OCI-LY1 (cell line): ENCODE measurements around the gene RAB19.

Experiments
- H2AFZ ChIP-seq: fragments of 200-600 bp; sonication (generic), shearing (Covaris generic); 2 replicates; pipeline ENCODE4 v1.6.0; 2014; ENCODE audit warnings: antibody characterized with exemption, mild to moderate bottlenecking, low read length
- H3F3A ChIP-seq: fragments of 200-600 bp; sonication (generic), shearing (Covaris generic); 2 replicates; pipeline ENCODE4 v1.6.0; 2014; ENCODE audit warnings: mild to moderate bottlenecking, antibody characterized with exemption, low read length, moderate library complexity; ENCODE audit not compliant: insufficient read depth
- H3K27ac ChIP-seq: fragments of 200-600 bp; sonication (generic); 2 replicates; pipeline ENCODE4 v1.5.1; 2014; ENCODE audit warnings: low read length, mixed run types, mild to moderate bottlenecking, low read depth; ENCODE audit not compliant: poor library complexity, severe bottlenecking
- H3K27me3 ChIP-seq: fragments of 200-600 bp; sonication (generic); 2 replicates; pipeline ENCODE4 v1.6.0; 2014; ENCODE audit warnings: antibody characterized with exemption, mild to moderate bottlenecking, low read length, moderate library complexity; ENCODE audit not compliant: insufficient read depth
- H3K36me3 ChIP-seq: fragments of 200-600 bp; sonication (generic); 2 replicates; pipeline ENCODE4 v1.6.1; 2014; ENCODE audit warnings: mild to moderate bottlenecking, antibody characterized with exemption, low read length, moderate library complexity, mixed read lengths; ENCODE audit not compliant: insufficient read depth
- H3K4me1 ChIP-seq: fragments of 200-600 bp; sonication (generic); 2 replicates; pipeline ENCODE4 v1.5.1; 2014; ENCODE audit warnings: mild to moderate bottlenecking, low read length, moderate library complexity; ENCODE audit not compliant: insufficient read depth, severe bottlenecking
- H3K4me2 ChIP-seq: fragments of 200-600 bp; sonication (generic), shearing (Covaris generic); 2 replicates; pipeline ENCODE4 v1.6.1; 2014; ENCODE audit warnings: low read length
- H3K4me3 ChIP-seq: fragments of 200-600 bp; sonication (generic); 2 replicates; pipeline ENCODE4 v1.5.1; 2014; ENCODE audit warnings: low read length, low read depth, mild to moderate bottlenecking, mixed read lengths; ENCODE audit not compliant: poor library complexity, severe bottlenecking
- H3K79me2 ChIP-seq: fragments of 200-600 bp; shearing (Covaris generic); 2 replicates; pipeline ENCODE4 v1.6.1; 2016; ENCODE audit warnings: mixed run types, low read length, mixed read lengths; ENCODE audit not compliant: insufficient read depth
- H3K9ac ChIP-seq: fragments of 200-600 bp; sonication (generic), shearing (Covaris generic); 2 replicates; pipeline ENCODE4 v1.6.1; 2014; ENCODE audit warnings: mild to moderate bottlenecking, low read length, mixed read lengths
- H3K9me2 ChIP-seq: fragments of 200-600 bp; sonication (generic), shearing (Covaris generic); 2 replicates; pipeline ENCODE4 v1.6.1; 2014; ENCODE audit warnings: low read depth, mild to moderate bottlenecking, low read length, mixed read lengths
- H3K9me3 ChIP-seq: fragments of 200-600 bp; shearing (Covaris generic); 2 replicates; pipeline ENCODE4 v1.6.1; 2014; ENCODE audit warnings: low read length, mixed read lengths
- H4K20me1 ChIP-seq: fragments of 200-600 bp; sonication (generic), shearing (Covaris generic); 2 replicates; pipeline ENCODE4 v1.6.0; 2016; ENCODE audit warnings: mild to moderate bottlenecking, low read length; ENCODE audit not compliant: insufficient read depth
- EZH2 ChIP-seq: fragments of 200-600 bp; sonication (generic), shearing (Covaris generic); IDR thresholded peaks from 2 replicates; pipeline ENCODE4 v1.8.0; 2017; ENCODE audit warnings: borderline replicate concordance, mixed run types, mild to moderate bottlenecking, antibody characterized with exemption, low read length, moderate library complexity, mixed read lengths
- TF ChIP-seq, protein P1 (sequence below): fragments of 200-600 bp; sonication (generic), shearing (Covaris generic); IDR thresholded peaks from 2 replicates; pipeline ENCODE4 v1.5.1; 2017; ENCODE audit warnings: mild to moderate bottlenecking, antibody characterized with exemption, low read length, moderate library complexity, mixed read lengths

The RAB19 gene

DNA sequence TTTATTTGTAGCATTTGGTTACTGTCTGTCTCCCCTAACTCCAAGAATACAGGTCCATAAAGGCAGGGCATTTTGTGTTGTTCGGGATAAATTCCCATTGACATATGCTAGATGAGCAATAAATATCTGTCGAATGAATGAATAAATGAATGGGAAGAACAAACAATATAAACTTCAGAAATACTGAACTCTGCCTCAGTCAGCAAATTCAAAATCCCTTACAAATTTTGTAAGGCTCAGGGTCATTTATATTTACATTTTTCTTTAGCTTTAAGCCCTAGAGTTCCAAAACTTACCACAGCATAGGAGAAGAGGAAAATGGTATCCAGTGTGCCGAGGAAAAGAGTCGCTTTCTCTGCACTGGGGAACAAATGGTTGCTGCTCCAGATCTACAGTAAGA lies 34.6 kb upstream of the RAB19 start:
- H3K36me3 ChIP-seq, result no peaks in the 10 kb centered on the region

DNA sequence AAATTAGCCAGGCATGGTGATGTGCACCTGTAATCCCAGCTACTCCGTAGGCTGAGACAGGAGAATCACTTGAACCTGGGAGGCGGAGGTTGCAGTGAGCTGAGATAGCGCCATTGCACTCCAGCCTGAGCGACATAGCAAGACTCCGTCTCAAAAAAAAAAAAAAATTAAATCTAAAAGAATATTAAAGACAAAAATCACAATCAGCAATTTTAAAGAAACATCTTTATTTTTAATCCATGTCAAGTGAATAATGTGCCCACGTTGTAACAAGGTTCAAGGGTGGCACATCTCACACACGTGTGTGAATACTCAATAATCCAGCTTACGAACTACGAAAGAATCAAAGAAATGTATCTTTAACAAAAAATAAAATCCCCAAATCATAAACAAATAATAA lies 28.5 kb upstream of the RAB19 start:
- H3K9me3 ChIP-seq, result no peaks in the 10 kb centered on the region
- H2AFZ ChIP-seq, result no peak overlapping the region
- no peaks in the 10 kb centered on the region for H3K9me2 ChIP-seq
- H3K9ac ChIP-seq, result no peak overlapping the region
- no peaks in the 10 kb centered on the region for H4K20me1 ChIP-seq
- H3K4me3 ChIP-seq, result no peak overlapping the region
- H3K4me1 ChIP-seq, result peaks cover 10% of the 10 kb centered on the region
- no peak overlapping the region for H3K4me2 ChIP-seq
- no peak overlapping the region for H3K27ac ChIP-seq
- H3K36me3 ChIP-seq, result peaks cover 4% of the 10 kb centered on the region; the same call in 1 of the 2 replicates
- no peaks in the 10 kb centered on the region for H3F3A ChIP-seq
- TF ChIP-seq, protein P1, sequence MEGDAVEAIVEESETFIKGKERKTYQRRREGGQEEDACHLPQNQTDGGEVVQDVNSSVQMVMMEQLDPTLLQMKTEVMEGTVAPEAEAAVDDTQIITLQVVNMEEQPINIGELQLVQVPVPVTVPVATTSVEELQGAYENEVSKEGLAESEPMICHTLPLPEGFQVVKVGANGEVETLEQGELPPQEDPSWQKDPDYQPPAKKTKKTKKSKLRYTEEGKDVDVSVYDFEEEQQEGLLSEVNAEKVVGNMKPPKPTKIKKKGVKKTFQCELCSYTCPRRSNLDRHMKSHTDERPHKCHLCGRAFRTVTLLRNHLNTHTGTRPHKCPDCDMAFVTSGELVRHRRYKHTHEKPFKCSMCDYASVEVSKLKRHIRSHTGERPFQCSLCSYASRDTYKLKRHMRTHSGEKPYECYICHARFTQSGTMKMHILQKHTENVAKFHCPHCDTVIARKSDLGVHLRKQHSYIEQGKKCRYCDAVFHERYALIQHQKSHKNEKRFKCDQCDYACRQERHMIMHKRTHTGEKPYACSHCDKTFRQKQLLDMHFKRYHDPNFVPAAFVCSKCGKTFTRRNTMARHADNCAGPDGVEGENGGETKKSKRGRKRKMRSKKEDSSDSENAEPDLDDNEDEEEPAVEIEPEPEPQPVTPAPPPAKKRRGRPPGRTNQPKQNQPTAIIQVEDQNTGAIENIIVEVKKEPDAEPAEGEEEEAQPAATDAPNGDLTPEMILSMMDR, result no peak
- no peak for TF ChIP-seq EZH2
- no peaks in the 10 kb centered on the region for H3K27me3 ChIP-seq
- H3K79me2 ChIP-seq, result no peaks in the 10 kb centered on the region

More for the DNA sequence above, 34.6 kb upstream of the RAB19 start:
- Histone ChIP-seq H3K27ac (no peak overlapping the region), H3K27me3 (no peaks in the 10 kb centered on the region), H3K9ac (no peak overlapping the region), H3K9me3 (no peaks in the 10 kb centered on the region), H4K20me1 (no peaks in the 10 kb centered on the region), H3F3A (no peaks in the 10 kb centered on the region), H3K79me2 (no peaks in the 10 kb centered on the region), H2AFZ (no peak overlapping the region), H3K4me3 (no peak overlapping the region), H3K4me2 (no peak overlapping the region), H3K9me2 (no peaks in the 10 kb centered on the region), H3K4me1 (no peaks in the 10 kb centered on the region)
- TF ChIP-seq, protein P1, result no peak
- TF ChIP-seq EZH2, result no peak

DNA sequence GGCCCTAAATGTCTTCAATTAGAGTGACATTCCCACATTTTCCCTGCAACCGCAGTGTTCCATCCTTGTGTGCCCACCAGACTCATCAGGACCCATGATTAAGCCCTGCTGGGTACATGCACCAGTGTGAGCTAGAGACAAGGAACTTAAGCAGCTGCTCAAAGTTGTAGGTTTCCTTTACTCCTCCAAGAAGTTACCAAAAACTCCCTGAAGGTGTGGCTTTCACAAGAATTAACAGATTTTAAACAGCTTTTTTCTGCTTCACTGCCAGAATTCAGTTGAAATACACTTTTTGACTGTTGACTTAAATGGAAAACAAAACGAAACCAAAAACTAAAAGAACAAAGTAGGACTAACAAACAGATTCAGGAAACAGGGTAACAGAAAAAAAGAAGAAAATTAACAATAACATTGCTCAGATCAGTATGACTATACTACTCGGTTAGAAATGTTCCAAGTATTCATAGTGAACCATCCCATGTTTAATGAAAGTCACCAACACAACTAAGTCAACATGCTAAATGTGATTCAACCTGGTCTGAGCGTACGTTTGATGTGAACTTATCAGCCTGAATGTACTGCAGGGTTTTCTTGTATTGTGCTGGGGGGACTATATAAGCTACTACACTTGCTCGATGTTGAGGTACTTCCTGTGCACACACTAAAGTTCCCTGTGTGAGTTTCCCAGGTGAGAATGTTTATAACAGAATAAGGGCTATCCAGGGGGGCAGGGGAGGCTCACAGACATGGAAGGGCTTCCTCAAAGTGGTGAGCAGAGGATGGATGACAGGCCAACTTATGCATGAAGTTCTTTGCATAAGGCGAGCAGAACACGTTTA lies 27.7 kb upstream of the RAB19 start:
- Histone ChIP-seq H3K4me3 (no peak overlapping the region), H3K27ac (peak overlapping the region; percentile 5), H3K4me2 (peak overlapping the region; percentile 38), H2AFZ (no peak overlapping the region), H3F3A (no peaks in the 10 kb centered on the region), H3K9me2 (no peaks in the 10 kb centered on the region), H3K9me3 (no peaks in the 10 kb centered on the region), H3K9ac (no peak overlapping the region), H4K20me1 (no peaks in the 10 kb centered on the region), H3K36me3 (peaks cover 4% of the 10 kb centered on the region; the same call in 1 of the 2 replicates), H3K79me2 (no peaks in the 10 kb centered on the region), H3K4me1 (peaks cover 10% of the 10 kb centered on the region), H3K27me3 (no peaks in the 10 kb centered on the region)
- TF ChIP-seq EZH2, result no peak
- TF ChIP-seq, protein P1, result no peak
